ENCODE measurements around the gene PIK3CA. TPM values are rescaled to one million over a fixed set of nuclear protein-coding genes. Genes with fewer than 3 reads are reported as not detected.

The PIK3CA gene
- total RNA-seq, 1 experiment from 2014 or later: 12.0 TPM

- H3K23me2 ChIP-seq (ENCODE audit: insufficient read length, low read depth, low read length, poor library complexity, severe bottlenecking): no peaks in the 10 kb centered on the region
- H3K9me3 Mint-ChIP-seq: peaks cover 7 to 8% of the 10 kb centered on the region in 2 experiments; a peak in 4 of 5 replicates
- H2BK20ac ChIP-seq (ENCODE audit: low read depth, low read length, poor library complexity, severe bottlenecking): no peak overlapping the region
- no peak overlapping the region for H3T11ph ChIP-seq (ENCODE audit: low read length)
- H3K9ac ChIP-seq (ENCODE audit: extremely low read depth, insufficient read length, low read length): no peak overlapping the region
- no peak overlapping the region for H2BK15ac ChIP-seq (ENCODE audit: low read depth, low read length)
- peaks cover 0 to 8% (median 3%) of the 10 kb centered on the region in 3 experiments; a peak in 3 of 7 replicates for H3K36me3 Mint-ChIP-seq (ENCODE audit: insufficient read depth in 1 of 3, low read depth in 3 of 3)
- no peak overlapping the region for H3K56ac ChIP-seq (ENCODE audit: insufficient read length, low read depth, low read length)
- H3K27ac ChIP-seq (ENCODE audit: insufficient read length, low read depth, low read length): no peak overlapping the region
- H3K4ac ChIP-seq (ENCODE audit: low read depth, low read length): no peak overlapping the region
- no peak overlapping the region for H3K4me2 ChIP-seq (ENCODE audit: insufficient read depth, insufficient read length, low read length)
- TF ChIP-seq CTCF (conservative IDR thresholded peaks at IDR 0.05): no peak
- H3K79me1 ChIP-seq (ENCODE audit: insufficient read depth, low read depth, low read length, poor library complexity, severe bottlenecking): no peaks in the 10 kb centered on the region
- H3K27ac Mint-ChIP-seq: no peak overlapping the region
- H3K79me2 ChIP-seq (ENCODE audit: insufficient read depth, low read length): no peaks in the 10 kb centered on the region
- no peak overlapping the region for H4K8ac ChIP-seq (replicated peaks; ENCODE audit: insufficient read length, low read depth, low read length)
- H3K18ac ChIP-seq (ENCODE audit: insufficient read length, low read depth, low read length): no peak overlapping the region
- H4K20me1 ChIP-seq (ENCODE audit: control insufficient read depth, insufficient read depth, insufficient read length): no peaks in the 10 kb centered on the region
- no peaks in the 10 kb centered on the region for H3K27me3 Mint-ChIP-seq (ENCODE audit: low read depth)
- peaks cover 0 to 3% of the 10 kb centered on the region in 2 experiments; a peak in 1 of 4 replicates for H3K4me1 Mint-ChIP-seq
- H3K4me1 ChIP-seq (ENCODE audit: insufficient read depth, low read length): no peaks in the 10 kb centered on the region
- H3K23ac ChIP-seq (ENCODE audit: insufficient read length, low read depth, low read length): no peak overlapping the region
- H3K14ac ChIP-seq (ENCODE audit: insufficient read depth, low read length): no peak overlapping the region
- H4K91ac ChIP-seq (ENCODE audit: insufficient read length, low read depth, low read length): no peak overlapping the region
- H2BK120ac ChIP-seq (ENCODE audit: low read depth, low read length, poor library complexity, severe bottlenecking): no peak overlapping the region
- no peak overlapping the region for H2BK5ac ChIP-seq (ENCODE audit: insufficient read length, low read length)
- no peak overlapping the region for H2BK12ac ChIP-seq (ENCODE audit: insufficient read length, low read depth, low read length)
- no CpG with 5 or more reads among the region's 3 CpGs for WGBS (ENCODE audit: extremely low coverage, insufficient read length, low lambda C conversion rate)
- H4K5ac ChIP-seq (ENCODE audit: insufficient read length, low read depth, low read length): no peak overlapping the region
- no peaks in the 10 kb centered on the region for H3K9me3 ChIP-seq (ENCODE audit: control insufficient read depth, low read depth, low read length)
- H2AK5ac ChIP-seq (ENCODE audit: insufficient read length, low read length): no peak overlapping the region
- H3K27me3 ChIP-seq (ENCODE audit: insufficient read depth, low read length): no peaks in the 10 kb centered on the region
- H2AFZ ChIP-seq (ENCODE audit: low read length): no peak overlapping the region
- no peak for DNase-seq
- no peak overlapping the region for H3K4me3 Mint-ChIP-seq
These were observed 141.1 kb downstream of the PIK3CA start for GRCh38 chr3:179289295-179289694.

Other genes starting within 250 kb of the PIK3CA start
- 9.4 and 10.5 TPM in 2 replicates for gene ZMAT3, start 76.5 kb upstream of the PIK3CA start, total RNA-seq (2021)
- 1.6 and 1.9 TPM in 2 replicates for gene KCNMB3, start 102.8 kb downstream of the PIK3CA start, total RNA-seq (2021)
- gene ZNF639, start 174.7 kb downstream of the PIK3CA start, total RNA-seq (2021): 44.1 and 44.7 TPM in 2 replicates
- 45.2 and 46.0 TPM in 2 replicates for gene MFN1, start 199.4 kb downstream of the PIK3CA start, total RNA-seq (2021)

All from H9 (cell line).